SK-N-SH (cell line): ENCODE results near the gene TSHZ3.

ENCODE experiments used
- EZH2phosphoT487 ChIP-seq: fragments of 200-600 bp; sonication (generic); IDR thresholded peaks from 2 replicates; pipeline ENCODE4 v1.6.1; 2017; ENCODE audit warnings: low read depth, mixed run types, mild to moderate bottlenecking, antibody characterized with exemption, moderate library complexity, borderline replicate concordance
- JUND ChIP-seq: IDR thresholded peaks from 2 replicates; pipeline ENCODE4 v1.4.0; 2012
- TAF1 ChIP-seq: IDR thresholded peaks from 2 replicates; pipeline ENCODE4 v1.6.1; 2012; ENCODE audit warnings: low read depth, mild to moderate bottlenecking, low read length, moderate library complexity, borderline replicate concordance
- TF ChIP-seq, protein P1 (sequence below): fragments of 200-600 bp; sonication (generic); IDR thresholded peaks from 2 replicates; pipeline ENCODE4 v1.6.1; 2017; ENCODE audit warnings: antibody characterized with exemption, mild to moderate bottlenecking, moderate library complexity
- TF ChIP-seq, protein P2 (sequence below): IDR thresholded peaks from 2 replicates; pipeline ENCODE4 v1.4.0; 2012; ENCODE audit warnings: low read depth, borderline replicate concordance

DNA sequence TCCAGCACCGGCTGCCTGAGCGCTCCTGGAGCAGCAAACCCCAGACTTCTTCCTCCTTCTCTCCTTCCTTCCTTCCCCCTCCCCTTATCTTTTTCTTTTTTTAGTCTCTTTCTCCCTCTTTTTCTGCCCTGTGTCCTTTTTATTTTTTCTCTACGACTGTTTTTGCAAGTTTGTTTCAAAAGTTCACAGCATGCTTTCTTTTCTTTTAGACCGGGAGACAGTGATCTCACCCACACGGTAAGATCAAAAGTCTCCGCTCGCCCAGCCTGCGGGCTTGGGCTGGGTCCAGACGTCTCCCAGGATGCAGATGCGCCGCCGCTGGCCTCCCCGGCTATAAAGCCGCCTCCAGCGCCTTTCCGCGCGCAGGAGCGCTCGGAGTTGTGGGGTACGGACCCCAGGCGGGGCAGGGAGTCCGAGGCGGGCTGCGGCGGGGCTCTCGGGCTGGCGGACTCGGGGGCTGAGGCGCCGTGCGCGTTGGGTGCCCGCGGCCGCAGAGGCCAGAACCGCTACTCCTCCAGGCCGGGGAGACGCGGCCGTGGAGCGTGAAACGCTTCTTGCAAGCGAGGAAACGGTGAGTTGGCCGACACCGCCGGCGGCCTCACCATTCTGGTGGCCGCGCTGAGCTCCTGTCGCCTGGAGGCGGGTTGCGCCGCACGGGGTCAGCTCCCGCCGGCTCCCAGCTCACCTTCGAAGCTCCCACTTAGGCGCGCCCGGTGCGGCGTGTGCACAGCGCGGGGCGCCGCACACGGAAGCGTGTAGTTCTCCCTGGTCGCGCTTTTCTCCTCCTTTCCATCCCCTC, 2.0 kb upstream of the TSHZ3 start:
- TF ChIP-seq, protein P1, sequence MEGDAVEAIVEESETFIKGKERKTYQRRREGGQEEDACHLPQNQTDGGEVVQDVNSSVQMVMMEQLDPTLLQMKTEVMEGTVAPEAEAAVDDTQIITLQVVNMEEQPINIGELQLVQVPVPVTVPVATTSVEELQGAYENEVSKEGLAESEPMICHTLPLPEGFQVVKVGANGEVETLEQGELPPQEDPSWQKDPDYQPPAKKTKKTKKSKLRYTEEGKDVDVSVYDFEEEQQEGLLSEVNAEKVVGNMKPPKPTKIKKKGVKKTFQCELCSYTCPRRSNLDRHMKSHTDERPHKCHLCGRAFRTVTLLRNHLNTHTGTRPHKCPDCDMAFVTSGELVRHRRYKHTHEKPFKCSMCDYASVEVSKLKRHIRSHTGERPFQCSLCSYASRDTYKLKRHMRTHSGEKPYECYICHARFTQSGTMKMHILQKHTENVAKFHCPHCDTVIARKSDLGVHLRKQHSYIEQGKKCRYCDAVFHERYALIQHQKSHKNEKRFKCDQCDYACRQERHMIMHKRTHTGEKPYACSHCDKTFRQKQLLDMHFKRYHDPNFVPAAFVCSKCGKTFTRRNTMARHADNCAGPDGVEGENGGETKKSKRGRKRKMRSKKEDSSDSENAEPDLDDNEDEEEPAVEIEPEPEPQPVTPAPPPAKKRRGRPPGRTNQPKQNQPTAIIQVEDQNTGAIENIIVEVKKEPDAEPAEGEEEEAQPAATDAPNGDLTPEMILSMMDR = no peak
- TF ChIP-seq TAF1 = no peak
- no peak for TF ChIP-seq JUND
- TF ChIP-seq EZH2phosphoT487 = no peak
- TF ChIP-seq, protein P2, sequence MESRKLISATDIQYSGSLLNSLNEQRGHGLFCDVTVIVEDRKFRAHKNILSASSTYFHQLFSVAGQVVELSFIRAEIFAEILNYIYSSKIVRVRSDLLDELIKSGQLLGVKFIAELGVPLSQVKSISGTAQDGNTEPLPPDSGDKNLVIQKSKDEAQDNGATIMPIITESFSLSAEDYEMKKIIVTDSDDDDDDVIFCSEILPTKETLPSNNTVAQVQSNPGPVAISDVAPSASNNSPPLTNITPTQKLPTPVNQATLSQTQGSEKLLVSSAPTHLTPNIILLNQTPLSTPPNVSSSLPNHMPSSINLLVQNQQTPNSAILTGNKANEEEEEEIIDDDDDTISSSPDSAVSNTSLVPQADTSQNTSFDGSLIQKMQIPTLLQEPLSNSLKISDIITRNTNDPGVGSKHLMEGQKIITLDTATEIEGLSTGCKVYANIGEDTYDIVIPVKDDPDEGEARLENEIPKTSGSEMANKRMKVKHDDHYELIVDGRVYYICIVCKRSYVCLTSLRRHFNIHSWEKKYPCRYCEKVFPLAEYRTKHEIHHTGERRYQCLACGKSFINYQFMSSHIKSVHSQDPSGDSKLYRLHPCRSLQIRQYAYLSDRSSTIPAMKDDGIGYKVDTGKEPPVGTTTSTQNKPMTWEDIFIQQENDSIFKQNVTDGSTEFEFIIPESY = no peak
